ENCODE measurements around the gene SLC16A4.

Gene SLC16A4

GRCh38 chr1:110326826-110327225 is 64.0 kb downstream of the SLC16A4 start:
- DNase-seq (ENCODE audit: low read depth), result no peak

GRCh38 chr1:110324667-110325066 is 66.2 kb downstream of the SLC16A4 start:
- no peak for DNase-seq (ENCODE audit: low read depth)

GRCh38 chr1:110321846-110322245 is 69.0 kb downstream of the SLC16A4 start:
- no peak for DNase-seq (ENCODE audit: low read depth)

- no peak for DNase-seq (ENCODE audit: low read depth)
Measured at GRCh38 chr1:110321045-110321444, 69.8 kb downstream of the SLC16A4 start.

GRCh38 chr1:110320168-110320518 is 70.7 kb downstream of the SLC16A4 start:
- no peak for DNase-seq (ENCODE audit: low read depth)

GRCh38 chr1:110319332-110320167 is 71.3 kb downstream of the SLC16A4 start:
- DNase-seq (ENCODE audit: low read depth), result no peak

GRCh38 chr1:110318046-110318445 is 72.8 kb downstream of the SLC16A4 start:
- no peak for DNase-seq (ENCODE audit: low read depth)

- DNase-seq (ENCODE audit: low read depth), result no peak
Measured at GRCh38 chr1:110316735-110317134, 74.1 kb downstream of the SLC16A4 start.

Measured in stimulated activated CD8-positive, alpha-beta memory T cell treated with anti-CD3 and anti-CD28 coated beads, Interleukin-15, amount 100 ng/mL, for 24 hours (primary cell).